ENCODE measurements around the gene SPARCL1.

DNA sequence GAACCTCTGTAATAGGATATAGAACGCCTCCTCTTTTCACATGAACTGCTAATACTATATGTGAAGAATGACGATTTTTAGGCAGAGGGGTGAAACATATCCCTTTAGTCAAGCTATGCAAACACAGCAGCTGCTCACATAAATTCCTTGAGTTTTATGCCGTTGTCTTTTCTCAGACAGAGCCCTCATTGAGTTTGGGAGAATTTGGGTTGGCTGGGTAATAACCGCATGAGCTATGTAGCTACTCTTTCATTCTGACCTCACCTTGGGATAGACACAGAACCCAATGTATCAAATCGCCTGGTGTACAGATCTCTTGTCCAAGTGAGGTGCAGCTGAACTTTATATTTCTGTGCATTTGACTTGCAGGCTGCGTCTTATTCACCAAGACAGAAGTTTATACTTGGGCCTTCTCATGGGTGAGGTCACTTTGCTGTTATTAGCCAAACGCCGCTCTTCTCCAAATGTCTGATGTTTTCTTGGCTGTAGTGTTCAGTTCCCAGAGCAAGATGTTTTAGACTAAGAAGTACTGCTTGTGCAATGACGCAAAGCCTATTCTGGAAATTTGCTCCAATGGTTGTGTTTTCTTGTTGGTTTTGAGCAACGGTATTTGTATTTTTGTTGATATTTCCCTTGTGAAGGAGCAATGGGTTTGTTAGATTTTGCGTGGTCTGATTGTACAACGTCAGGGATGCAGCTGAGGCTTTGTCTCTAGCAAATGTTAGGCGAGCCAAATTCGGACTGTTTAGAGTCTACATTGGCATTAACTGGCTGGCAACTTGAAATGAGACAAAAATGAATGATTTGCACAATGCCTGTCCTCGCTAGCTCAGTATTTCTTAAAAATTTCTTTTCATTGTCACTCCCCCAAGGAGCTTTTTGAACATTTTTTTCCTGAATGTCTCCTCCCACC lies 11.2 kb upstream of the SPARCL1 start:
- TF ChIP-seq, protein P1, sequence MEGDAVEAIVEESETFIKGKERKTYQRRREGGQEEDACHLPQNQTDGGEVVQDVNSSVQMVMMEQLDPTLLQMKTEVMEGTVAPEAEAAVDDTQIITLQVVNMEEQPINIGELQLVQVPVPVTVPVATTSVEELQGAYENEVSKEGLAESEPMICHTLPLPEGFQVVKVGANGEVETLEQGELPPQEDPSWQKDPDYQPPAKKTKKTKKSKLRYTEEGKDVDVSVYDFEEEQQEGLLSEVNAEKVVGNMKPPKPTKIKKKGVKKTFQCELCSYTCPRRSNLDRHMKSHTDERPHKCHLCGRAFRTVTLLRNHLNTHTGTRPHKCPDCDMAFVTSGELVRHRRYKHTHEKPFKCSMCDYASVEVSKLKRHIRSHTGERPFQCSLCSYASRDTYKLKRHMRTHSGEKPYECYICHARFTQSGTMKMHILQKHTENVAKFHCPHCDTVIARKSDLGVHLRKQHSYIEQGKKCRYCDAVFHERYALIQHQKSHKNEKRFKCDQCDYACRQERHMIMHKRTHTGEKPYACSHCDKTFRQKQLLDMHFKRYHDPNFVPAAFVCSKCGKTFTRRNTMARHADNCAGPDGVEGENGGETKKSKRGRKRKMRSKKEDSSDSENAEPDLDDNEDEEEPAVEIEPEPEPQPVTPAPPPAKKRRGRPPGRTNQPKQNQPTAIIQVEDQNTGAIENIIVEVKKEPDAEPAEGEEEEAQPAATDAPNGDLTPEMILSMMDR (IDR thresholded peaks at IDR 0.05) = no peak
- TF ChIP-seq ZFX (IDR thresholded peaks at IDR 0.05; ENCODE audit: borderline replicate concordance) = no peak

All from 22Rv1 (cell line).